CD4-positive, alpha-beta T cell treated with Interleukin-10 for 1 hour (primary cell): ENCODE data around the gene ABR.
"Not testable (repeated sequence)": the region's sequence is repeated elsewhere in the genome, so short reads cannot be mapped to it uniquely, and the experiment has no call there.

ENCODE experiments used
- DNase-seq: peaks from one replicate; pipeline ENCODE4 v3.0.0-alpha.2; 2020

ABR gene

DNA sequence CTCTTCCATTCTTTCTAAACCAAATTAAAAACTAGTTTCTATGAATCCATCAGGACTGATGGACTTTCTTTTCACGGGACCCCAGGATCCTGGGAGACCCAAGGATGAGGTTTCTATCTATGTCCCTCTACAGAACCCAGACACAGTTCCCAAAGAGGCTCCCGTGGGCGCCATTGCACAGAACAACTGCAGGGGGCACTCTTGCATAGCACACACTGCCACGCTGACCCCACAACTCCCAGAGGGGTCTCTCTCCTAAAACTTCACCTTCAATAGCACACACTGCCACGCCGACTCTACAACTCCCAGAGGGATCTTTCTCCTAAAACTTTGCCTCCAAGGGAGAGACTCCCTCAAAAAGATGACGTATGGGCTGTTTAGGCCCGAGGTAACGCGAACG, 9.0 kb downstream of the ABR start:
- DNase-seq = no peak

DNA sequence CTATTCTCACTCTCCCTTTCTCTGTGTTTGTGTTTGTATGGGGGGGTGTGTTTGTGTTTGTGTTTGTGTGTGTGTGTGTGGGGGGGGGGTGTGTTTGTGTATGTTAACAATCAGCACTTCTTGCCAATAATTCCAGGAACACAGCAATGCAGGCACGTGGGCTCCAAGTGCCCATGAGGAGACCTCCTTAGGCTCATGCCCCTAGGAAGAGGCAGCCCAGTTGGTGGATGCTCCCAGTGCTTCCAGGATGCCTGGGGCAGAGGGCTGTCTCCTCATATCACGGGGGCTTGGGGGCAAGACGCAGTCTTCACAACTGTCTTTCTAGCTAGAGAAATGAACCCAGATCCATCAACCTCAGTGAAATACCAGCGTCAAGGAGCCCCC, 9.9 kb downstream of the ABR start:
- no peak for DNase-seq

DNA sequence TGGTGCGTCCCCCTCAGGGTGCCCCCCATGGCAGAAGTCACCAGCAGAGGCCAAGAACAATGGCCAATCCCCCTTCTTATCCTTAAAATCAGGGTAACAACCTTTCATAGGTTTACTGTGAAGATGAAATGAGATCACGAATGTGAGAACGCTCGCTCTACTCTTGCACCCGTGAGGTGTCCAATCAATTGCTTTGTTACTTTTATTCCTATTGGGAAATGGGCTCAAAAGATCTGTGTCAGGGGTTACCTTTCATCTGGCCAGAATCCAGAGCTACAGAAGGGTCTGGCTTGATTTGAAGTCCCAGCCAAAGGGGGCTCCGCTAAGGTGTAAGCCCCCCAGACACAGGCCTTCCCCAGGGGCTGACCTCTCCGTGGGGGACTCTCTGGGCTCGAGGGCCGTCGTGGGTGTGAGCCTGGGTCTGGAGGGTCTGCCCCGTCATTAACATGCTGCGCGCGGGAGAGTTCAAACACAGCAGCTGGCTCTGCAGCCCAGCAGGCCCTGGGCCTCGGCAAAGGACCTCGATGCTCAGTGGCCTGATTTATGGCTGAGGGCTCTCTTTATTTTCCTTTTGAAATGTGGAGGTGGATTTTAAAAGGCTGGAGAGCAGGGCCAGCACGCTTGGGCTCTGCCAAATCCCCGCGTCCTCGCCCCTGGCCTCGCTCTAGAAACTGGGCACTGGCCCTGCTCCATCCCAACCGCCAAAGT, 10.4 kb downstream of the ABR start:
- DNase-seq = no peak

DNA sequence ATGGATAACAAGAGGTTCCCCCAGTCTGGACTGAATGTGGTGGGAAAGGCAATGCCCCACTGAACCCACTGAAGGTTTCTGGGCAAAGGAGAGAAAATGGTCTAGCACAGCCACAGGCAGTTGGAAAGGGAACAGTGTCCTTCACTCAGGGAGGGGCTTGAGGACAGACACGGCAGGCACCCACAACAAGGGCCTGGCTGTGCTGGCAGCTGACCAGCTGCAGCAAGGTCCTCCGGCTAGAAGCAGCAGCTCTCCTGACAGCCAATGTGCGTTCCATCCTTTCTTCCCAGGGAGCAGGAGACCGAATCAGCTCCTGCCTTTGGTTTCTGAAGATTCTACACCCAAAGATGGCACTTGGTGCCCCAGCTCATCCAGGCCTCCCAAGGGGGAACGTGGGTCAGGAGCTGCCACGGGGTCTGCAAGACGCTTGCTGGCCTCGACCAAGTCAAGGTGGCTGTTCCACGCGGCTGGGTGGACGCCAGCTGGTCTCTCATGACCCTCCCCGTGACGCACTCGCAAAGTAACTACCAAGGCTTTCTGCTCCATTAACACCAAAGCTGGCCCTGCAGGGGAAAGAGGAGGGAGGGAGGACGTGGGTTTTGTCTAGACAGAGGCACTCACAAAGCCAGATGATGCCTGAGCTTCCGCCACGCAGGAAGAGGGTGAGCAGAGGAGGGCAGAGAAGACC, 11.1 kb downstream of the ABR start:
- no peak for DNase-seq

DNA sequence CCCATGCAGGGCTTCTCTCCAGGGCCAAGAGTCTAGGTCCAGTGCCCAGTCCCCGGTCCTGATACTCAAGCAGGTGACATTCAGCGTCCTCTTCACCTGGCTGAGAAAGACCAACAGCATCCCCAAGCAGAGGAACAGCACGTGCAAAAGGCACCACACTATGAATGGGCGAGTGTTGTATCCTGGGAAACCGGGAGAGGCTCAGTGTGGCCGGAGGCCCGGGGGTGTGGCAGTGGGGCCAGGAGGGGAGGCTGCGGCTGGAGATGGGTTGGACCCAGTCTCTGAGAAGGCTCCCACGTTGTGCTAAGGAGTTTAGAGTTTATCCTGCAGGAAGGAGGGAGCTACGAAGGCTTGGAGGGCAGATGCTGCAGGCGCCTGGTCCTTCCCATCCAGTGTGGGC, 13.5 kb downstream of the ABR start:
- no peak for DNase-seq

DNA sequence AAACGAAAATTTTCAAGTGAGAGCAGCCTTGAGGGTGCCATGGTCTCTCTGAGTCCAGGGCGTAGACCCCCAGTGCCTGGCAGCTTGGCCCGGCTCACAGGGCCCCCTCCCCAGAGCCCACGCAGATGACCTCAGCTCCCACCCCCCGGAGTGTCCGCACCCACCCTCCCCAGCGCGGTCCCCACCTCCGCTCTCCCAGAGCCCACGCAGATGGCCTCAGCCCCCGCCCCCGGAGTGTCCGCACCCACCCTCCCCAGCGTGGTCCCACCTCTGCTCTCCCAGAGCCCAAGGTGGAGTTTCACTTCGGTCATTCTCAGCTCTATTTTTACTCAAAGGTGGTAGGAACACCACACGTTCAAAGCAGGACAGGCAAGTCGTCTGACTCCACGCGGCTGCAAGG, 13.9 kb downstream of the ABR start:
- DNase-seq = no peak

DNA sequence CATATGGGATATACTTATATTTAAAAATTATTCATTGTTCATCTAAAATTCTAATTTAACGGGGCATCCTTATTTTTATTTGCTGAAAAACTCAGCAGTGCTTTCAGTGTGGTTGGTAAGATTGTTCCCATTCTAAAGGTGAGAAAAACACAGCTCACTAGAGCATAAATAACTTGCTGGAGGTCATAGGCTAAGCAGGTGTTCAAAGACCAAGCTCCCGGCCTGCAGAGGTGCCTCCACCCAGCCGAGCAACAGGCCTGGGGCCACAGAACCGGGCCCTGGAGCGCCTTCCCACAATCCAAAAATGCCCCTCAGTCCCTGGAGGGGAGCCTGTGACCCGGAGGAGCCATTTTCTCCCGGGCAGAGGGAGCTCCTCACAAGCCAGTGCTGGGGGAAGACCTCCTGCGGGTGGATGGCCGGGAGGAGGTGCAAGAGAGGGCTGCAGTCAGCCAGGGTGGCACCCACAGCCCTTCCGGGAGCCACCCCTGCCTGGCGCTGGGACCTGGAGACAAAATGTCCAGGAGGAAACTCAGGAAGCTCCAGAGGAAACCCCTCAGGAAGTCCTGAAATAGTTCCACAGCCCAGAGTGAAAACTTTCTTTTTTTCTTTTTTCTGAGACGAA, 14.7 kb downstream of the ABR start:
- no peak for DNase-seq

DNA sequence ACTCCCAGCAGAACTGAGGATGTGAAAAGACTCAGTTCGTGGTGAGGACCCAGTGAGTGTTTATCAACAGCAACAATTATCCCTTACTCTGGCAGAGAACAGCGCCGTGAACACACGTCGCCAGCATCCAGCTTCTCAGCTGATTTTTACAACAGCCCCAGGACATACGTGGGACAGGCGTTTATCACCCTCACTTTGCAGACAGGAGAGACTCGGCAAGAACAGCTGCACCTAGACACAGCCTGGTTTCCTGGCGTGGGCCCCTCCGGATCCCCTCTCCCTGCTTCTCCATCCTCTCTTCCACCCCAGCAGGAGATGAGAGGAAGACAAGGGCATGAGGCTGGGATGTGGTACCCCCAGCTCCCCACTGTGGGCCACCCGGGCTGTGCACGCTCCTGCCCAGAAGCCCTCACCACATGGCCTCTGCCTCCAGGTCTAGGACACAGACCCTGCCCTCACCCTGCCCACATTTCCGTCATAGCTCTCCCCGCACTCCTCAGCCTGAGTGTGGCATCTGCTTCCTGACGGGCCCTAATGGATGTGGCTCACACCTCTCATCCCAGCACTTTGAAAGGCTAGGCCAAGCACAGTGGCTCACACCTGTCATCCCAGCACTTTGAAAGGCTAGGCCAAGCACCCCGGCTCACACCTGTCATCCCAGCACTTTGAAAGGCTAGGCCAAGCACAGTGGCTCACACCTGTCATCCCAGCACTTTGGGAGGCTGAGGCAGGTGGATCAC, 17.5 kb downstream of the ABR start:
- no peak for DNase-seq

DNA sequence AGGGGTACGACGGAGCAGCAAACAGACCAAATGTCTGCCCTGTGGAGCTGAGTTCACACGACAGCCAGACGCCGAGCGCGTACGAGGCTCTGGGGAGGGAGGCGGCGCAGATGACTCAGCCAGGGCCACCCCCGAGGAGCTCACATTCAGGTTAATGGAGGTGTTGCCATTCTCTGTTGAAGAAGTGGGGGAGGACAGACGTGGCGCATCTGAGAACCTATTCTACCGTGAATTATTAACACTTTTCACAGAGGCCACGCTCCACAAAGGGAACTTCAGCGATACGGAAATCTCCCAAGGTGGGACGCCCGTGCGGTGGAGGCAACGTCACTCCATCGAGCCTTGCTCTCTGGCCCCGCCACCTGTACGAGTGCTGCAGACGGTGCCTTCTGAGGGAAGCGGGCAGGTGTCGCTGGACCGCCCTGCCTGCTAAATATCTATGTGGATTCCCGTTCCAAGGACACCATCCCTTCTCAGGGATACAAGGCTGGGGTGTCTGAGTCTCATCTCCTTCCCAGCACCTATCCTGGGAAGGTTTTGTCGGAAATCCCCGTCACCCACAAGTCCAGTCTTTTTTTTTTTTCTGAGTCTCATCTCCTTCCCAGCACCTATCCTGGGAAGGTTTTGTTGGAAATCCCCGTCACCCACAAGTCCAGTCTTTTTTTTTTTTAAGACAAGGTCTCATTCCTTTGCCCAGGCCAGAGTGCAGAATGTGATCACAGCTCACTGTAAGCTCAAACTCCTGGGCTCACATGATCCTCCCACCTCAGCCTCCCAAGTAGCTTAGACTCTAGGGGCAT, 19.0 kb downstream of the ABR start:
- DNase-seq = no peak

DNA sequence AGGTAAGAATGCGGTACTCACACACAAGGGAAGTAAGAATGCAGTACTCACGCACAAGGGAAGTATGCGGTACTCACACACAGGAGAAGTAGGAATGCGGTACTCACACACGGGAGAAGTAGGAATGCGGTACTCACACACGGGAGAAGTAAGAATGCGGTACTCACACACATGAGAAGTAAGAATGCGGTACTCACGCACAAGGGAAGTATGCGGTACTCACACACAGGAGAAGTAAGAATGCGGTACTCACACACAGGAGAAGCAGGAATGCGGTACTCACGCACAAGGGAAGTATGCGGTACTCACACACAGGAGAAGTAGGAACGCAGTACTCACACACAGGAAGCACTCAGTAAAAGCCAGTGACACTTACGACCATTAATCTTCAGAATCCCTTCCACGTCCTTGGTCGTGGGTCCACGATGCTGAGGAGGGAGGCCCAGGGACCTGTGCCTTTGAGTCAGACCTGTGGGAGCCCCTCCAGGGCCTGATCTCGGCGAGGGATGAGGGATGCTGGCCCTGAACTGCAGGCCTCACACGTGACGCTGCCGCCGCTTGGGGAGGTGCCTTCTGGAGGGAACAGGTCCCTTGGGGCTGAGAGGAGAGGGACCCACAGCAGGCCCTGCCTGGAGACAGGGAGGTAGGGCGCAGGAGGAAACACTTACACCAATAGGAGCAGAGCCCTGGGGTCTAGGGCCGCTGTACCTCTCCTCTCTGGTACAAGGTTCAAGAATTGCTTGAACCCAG, 20.2 kb downstream of the ABR start:
- no peak for DNase-seq

DNA sequence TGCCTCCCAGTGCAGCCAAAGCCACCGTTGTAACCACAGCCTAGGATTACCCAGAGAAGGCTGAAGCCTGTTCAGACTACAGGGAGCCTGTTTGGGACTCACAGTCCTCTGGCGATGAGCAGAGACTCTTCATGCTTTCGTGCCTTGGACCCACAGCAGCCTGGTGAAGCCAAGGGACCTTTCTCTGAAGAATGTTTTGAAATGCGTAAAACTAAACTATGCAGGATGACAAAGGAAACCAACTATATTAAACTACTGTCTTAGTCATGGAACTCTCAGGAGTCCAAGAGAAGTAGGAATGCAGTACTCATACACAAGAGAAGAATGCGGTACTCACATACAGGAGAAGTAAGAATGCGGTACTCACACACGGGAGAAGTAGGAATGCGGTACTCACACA, 20.9 kb downstream of the ABR start:
- DNase-seq = no peak

DNA sequence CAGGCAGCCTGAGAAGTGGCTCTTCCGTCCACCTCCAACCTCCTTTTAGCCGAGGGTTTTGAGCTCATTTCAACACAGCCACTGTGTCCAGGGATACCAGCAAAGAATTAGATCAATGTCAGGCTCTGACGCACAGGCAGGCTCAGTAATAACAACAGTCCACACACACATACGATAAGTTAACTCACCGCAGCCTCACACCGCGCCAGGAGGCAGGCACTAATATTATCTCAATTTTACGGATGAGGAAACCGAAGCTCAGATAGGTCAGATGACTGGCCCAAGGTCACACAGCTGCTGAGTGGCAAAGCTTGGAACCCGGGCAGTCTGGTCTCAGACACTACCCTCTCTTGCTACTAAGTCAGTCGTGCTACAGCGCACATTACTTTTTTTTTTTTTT, 22.9 kb downstream of the ABR start:
- no peak for DNase-seq

DNA sequence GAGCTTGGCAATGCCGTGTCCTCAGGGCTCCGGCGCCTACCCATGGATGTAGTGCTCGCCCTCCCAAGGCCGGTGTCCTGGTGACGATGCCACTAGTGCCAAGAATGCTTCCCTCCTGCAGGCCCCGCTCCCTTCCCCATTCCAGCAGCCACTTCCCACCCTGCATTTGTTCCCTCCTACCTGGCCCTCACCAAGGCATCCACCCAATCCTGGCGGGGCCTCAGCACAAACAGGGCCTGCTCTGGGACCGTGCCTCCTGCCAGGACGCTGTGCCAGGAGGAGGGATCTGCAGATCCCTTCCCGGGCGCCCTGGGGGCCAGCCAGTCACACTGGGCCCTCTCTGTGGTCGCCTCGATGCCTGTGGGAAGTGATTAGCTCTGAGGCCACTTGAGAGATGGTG, 25.1 kb downstream of the ABR start:
- no peak for DNase-seq

DNA sequence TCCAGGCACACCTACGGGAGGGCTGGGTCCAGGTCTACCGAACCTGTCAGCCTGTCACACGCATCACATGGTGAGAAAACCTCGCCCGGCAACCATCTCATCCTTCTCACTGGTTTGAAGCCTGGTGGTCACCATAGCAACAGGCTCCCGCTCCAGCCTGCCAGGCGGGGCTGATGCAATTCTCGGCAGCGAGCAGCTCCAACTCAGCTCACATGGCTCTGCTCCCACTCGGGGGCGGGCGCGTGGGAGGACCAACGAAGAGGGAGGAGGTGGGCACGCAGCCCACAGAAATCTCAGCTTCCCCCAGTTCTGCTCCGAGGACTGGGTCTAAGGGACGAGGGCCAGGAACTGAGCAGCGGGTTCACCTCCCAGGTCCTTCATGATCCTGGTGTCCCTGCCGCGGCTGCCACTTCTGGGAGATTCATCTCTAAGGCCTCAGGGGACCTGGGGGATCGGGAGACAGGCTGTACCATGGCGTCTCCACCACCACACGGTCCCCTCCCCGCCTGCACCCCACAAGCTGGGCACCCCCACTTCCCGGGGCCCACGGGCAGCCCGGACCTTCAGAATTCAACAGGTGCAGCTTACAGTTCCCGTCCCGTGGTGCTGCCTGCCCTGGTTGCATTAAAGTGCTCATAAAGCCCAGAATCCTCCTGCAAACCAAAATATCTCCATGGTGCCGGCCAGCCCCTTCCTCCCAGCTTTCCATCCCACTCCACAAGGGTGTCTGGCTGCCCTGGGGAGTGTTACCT, 25.8 kb downstream of the ABR start:
- DNase-seq = no peak

DNA sequence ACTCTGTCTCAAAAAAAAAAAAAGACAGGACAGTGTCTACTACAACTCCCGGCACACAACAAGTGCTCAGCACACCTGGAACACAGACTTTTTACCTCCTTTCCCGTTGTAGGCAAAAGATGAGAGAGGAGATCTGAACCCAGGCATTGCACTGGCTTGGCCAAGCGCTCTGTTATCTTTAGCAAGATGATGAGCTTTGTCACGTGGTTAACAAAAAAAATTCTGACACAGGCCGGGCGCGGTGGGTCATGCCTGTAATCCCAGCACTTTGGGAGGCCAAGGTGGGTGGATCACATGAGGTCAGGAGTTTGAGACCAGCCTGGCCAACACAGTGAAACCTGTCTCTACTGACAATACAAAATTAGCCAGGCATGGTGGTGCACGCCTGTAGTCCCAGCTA, 27.2 kb downstream of the ABR start:
- DNase-seq = not testable (repeated sequence)

DNA sequence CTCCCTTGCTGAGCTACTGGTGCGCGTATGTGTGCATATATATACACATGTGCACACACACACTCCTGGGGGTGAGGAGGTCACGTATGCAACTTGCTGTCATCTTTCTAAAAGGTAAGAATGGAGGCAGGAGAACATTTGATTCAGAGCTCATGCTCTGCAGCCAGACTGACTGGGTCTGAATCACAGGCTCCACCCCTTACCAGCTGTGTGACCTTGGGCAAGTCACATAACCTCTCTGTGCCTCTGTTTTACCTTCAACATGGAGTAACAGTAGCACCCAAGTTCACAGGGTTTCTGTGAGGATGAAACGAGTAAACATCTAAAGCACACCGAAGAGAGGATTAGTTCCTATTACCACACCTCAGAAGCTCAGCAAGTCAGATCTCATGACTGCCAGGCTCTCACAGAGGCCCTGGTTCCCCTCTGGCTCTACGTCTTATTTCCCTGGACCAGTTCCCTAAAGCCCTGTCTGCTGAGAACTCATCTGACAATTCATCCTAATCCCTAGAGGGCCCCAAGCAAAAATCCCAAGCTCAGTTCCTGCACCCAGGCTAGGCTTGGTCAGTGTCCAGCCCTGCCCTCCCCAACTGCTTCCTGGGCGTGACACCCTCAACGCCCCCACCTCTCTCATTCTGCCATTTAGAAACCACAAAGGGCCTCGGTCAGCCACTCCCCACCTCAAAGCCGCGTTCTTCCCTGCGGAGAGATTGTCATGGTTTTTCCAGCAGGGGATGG, 28.7 kb downstream of the ABR start:
- DNase-seq = no peak

DNA sequence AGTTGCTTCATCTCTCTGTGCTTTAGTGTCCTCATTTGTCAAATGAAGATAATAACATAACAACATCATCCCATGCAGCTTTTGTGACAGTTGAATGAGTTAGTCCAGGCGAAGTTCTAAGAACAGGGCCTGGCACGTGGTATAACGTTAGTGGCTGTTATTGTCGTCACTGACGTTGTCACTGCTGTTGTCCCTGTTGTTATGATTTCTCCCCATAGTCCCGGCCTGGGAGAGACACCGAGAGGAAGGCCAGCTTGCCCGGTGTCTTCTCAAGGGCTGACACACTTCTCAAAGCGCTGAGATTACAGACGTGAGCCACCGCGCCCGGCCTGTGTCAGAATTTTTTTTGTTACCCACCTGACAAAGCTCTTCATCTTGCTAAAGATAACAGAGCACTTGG, 29.9 kb downstream of the ABR start:
- DNase-seq = no peak

DNA sequence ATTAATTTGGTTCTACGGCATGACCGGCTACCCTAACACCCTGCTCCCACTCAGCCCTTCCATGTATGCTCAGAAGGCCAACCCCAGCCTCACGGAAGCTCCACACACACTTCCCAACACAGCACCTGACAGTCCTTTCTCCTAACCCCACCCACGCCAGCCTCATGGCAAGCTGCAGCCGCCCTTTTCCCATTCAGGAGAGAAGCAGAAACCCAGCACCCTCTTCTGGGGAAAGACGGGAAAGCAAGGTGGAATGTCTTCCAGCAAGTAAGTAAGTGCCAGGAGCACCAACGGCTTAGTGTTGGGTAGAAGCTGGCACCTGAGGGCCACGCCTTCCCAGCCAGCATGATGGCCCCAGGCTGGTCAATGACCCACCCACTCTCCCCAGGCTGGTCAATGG, 32.1 kb downstream of the ABR start:
- DNase-seq = no peak

DNA sequence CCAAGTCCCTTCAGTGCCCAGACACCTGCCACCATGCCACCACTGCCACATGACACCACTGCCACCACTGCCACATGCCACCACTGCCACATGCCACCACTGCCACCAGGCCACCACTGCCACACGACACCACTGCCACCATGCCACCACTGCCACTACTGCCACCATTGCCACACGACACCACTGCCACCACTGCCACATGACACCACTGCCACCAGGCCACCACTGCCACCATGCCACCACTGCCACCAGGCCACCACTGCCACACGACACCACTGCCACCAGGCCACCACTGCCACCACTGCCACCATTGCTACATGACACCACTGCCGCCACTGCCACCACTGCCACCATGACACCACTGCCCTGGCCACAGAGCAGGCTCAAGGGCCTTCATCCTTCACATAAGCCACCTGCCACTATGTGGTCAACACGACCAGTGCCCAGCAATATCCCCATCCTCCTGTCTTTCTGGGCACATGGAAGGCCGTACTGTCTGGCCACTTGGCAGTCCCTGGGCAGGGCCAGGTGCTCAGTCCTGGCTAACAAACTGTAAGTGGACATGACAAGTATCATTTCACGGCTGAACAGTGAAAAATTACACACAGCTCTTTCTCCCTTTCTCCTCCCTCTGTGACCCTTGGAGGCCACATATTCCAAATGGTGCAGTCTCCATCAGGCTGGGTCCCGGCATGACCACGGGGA, 33.1 kb downstream of the ABR start:
- no peak for DNase-seq
